ENCODE data around the gene MMEL1. TPM values are rescaled to one million over a fixed set of nuclear protein-coding genes. Genes with fewer than 3 reads are reported as not detected.

MMEL1 gene
- total RNA-seq, 2 experiments from 2014 or later = 3.7 to 4.0 TPM

DNA sequence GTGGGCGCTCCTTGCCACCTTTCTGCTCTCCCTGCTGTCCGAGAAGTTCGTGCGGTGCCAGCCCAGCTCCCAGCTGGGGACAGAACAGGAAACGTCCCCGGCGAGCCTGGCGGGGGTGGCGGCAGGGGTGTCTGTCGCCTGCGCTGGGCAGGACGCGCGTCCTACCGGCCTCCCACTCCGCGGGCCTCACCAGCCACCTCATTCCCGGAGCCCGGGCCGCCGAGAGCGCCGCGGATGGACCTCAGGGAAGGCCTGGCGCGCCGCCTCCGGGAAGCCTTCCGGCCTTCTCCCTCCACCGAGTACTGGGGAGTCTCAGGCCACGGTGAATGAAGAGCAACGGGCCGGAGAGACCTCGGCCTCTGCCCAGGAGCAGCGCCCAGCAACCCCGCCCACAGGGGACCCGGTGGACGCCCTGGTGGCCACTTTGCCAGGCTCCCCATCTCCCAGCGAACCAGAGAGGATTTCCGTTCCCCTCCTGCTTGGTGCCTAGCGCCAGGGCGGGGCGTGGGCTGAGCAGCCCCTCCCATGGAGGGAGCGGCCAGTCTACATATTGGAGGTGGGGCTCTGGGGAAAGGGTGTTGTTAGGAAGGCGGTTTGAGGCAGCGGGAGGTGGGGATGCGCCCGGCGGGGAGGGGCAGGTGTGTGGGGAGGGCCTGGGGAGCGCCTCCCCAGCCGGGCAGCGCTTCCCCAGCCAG is 86.2 kb downstream of the MMEL1 start:
- DNase-seq (peak; percentile 95), ATAC-seq (peak; percentile 59)
- CTCF ChIA-PET = interaction anchor here (0.8 to 3.8 kb wide), 14 partner anchors 10 to 352 kb away, joined by 3 to 51 read pairs (median 6); partner anchors contain the start of genes FAAP20, PANK4, PEX10 and PRXL2B
- peak overlapping the region; percentile 85 for H3K4me3 Mint-ChIP-seq
- H3K9me3 Mint-ChIP-seq (ENCODE audit: insufficient read depth) = no peaks in the 10 kb centered on the region
- H3K27me3 Mint-ChIP-seq (ENCODE audit: low read depth) = peaks cover 2% of the 10 kb centered on the region
- H3K4me1 Mint-ChIP-seq (ENCODE audit: low read depth) = peaks cover 40% of the 10 kb centered on the region
- peaks cover 2% of the 10 kb centered on the region for H3K36me3 Mint-ChIP-seq (ENCODE audit: low read depth)
- peak overlapping the region; percentile 98 for H3K27ac Mint-ChIP-seq
- POLR2A ChIA-PET = interaction anchor here (1.0 to 5.5 kb wide), 17 partner anchors 10 to 337 kb away, joined by 3 to 96 read pairs (median 12); partner anchors contain the start of genes HES5, MORN1, PANK4 and PEX10

DNA sequence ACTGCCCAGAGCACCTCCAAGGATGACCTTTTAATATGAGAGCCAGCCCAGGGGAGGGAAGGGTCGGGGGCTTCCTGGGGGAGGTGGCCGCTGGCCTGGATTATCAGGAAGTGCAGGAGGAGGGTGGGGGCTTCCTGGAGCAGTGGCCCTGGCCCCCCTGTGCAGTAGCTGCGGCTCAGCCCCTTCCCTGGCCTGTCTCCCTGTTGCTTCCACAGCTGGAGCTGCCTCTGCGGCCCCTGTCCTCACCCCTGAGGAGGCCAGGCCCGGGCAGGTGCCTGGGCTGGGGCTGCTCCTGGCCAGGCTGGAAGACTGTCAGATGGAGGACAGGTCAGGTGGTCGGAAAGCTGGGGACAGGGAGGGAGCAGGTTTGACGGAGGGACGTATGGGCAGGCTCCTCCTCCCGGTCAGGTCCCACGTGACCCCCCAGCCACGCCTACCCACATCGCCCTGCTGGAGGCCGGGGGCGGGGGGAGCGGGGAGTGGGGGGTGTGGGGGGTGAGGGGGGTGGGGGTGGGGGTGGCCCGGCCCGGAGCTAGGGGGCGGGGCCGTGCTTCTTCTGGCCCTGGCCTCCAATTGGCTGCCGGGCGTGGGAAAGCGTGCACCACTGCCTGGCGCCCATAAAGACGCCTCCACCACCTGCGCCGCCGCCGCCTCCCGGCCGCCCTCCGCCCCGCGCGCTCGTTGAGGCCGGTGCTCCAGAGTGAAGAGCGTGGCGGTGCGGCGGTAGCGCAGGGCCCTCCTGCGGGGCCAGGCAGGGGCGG is 86.9 kb downstream of the MMEL1 start:
- Mint-ChIP-seq H3K36me3 (ENCODE audit: low read depth) (peaks cover 2% of the 10 kb centered on the region), H3K27ac (peak overlapping the region; percentile 98), H3K4me1 (ENCODE audit: low read depth) (peaks cover 37% of the 10 kb centered on the region), H3K4me3 (peak overlapping the region; percentile 85), H3K27me3 (ENCODE audit: low read depth) (peaks cover 4% of the 10 kb centered on the region), H3K9me3 (ENCODE audit: insufficient read depth) (no peaks in the 10 kb centered on the region)
- DNase-seq (peak; percentile 94), ATAC-seq (peak; percentile 63)
- ChIA-PET CTCF (interaction anchor here (1.1 to 3.8 kb wide), 4 partner anchors 20 to 351 kb away, joined by 4 to 44 read pairs (median 5); partner anchors contain the start of genes FAAP20 and PANK4), POLR2A (interaction anchor here (1.1 to 5.5 kb wide), 8 partner anchors 11 to 133 kb away, joined by 4 to 96 read pairs (median 22); partner anchors contain the start of genes HES5, PANK4, PEX10 and TNFRSF14)

DNA sequence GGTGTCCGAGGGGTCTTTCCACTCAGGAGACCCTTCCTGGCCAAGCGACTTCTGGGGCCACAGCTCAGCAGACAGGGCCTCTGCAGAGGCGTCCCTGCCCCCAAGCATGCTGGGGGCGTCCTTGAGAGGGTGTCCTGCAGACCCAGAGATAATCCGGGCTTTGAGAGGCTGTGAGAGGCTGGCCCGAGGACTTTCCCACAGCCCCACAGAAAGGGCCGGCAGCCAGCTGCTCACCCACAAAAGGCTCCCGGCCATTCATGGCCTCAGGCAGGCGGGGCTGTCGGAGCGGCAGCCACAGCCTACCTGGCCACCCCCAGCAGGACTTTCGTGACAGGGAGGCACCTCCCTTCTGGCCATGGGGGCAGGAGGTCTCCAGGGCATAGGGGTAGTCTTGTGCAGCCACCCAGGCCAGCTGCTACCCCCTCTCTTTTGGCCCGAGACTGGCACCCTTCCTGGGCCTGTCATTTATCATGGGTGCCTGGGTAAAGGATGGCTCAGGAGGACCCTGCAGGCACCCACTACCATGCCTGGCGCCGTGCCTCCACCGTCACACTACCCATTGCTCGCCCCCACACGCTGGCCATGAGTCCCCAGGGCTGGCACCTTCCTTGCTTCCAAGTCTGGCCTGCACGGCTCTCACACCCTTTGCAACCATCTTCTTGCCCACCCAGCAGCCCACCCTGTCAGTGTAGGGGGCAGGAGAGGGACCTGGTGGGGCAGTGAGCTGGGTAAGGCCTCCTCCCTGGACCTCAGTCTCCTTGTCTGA is 87.8 kb downstream of the MMEL1 start:
- H3K9me3 Mint-ChIP-seq (ENCODE audit: insufficient read depth) = no peaks in the 10 kb centered on the region
- no peak overlapping the region for H3K27ac Mint-ChIP-seq
- peaks cover 2% of the 10 kb centered on the region for H3K36me3 Mint-ChIP-seq (ENCODE audit: low read depth)
- H3K4me1 Mint-ChIP-seq (ENCODE audit: low read depth) = peaks cover 34% of the 10 kb centered on the region
- POLR2A ChIA-PET = interaction anchor here (1.1 to 5.5 kb wide), 7 partner anchors 11 to 132 kb away, joined by 4 to 96 read pairs (median 30); partner anchors contain the start of genes PANK4, PEX10 and TNFRSF14
- peak overlapping the region; percentile 46 for H3K4me3 Mint-ChIP-seq
- H3K27me3 Mint-ChIP-seq (ENCODE audit: low read depth) = peaks cover 4% of the 10 kb centered on the region
- DNase-seq (no peak), ATAC-seq (no peak)
- CTCF ChIA-PET = interaction anchor here (1.1 to 3.8 kb wide), 5 partner anchors 19 to 350 kb away, joined by 4 to 44 read pairs (median 5); partner anchors contain the start of genes FAAP20 and PANK4

DNA sequence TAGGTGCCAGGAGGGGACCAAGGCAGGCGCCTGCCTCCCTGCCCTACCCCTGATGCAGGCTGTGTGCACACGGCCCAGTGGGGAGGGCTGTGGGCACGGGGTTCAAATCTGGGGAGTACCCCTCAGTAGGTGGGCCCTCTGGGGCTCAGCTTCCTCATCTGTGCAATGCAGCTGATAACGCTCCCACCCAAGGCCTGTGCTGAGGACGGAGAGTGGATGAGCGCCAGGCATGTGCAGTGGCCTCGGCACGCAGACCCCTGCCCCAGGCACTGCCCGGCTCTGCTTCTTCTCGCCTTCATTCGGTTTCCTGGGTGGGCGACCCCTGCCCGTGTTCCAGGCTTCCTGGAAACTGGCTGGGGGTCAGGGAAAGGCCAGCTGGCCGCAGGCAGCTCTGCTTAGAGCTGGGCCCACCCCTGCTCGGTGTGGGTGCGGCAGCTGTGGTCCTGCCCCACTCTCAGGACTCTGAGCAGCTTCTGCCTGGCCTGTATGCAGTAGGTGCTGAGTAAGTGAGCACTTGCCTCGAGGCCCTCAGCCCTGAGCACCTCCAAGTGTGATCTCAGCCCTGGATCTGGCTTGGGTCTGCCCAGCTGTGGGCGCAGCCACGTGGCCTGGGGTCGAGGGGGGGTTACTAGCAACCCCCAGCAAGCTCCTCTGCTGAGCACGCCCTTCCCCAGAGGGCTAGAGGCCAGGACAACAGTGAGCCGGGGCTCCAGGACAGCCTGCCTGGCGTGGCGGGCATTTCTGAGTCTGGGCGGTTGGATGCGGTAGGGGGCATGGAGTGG is 88.5 kb downstream of the MMEL1 start:
- Mint-ChIP-seq H3K36me3 (ENCODE audit: low read depth) (no peaks in the 10 kb centered on the region), H3K27me3 (ENCODE audit: low read depth) (peaks cover 4% of the 10 kb centered on the region), H3K27ac (no peak overlapping the region), H3K9me3 (ENCODE audit: insufficient read depth) (no peaks in the 10 kb centered on the region), H3K4me1 (ENCODE audit: low read depth) (peaks cover 30% of the 10 kb centered on the region), H3K4me3 (no peak overlapping the region)
- POLR2A ChIA-PET = interaction anchor here (5.5 kb wide), 1 partner anchor 19 kb away, joined by 96 read pairs; the partner anchor contains the start of gene PANK4
- no peak for ATAC-seq
- CTCF ChIA-PET = interaction anchor here (1.2 kb wide), 1 partner anchor 129 kb away, joined by 5 read pairs; no protein-coding TSS in a partner anchor
- no peak for DNase-seq

DNA sequence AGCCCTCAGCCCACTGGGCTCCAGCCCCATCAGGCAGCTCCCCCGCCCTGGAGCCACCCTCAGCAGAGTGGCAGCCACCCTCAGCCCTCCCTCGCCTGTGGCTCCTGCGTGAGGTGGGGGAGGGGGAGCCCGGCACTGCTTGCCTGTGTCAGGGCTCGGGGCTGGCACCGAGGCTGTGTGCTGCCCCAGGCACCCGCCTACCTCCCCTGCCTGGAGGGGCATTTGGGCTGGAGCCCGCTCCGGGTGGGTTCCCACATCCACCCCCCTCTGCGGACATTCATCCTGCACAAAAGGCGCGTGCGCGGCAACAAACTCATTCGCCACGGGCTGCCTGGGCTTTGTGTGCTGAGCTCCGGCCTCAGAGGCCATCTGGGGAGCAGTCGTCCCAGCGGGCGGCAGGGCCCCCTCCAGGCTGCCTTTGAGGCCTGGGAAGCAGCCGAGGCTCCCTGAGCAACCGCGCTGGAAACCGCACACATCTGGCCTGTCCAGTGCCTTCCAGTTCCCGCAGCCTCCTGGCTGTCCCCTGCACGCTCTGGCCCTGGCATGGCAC is 89.2 kb downstream of the MMEL1 start:
- Mint-ChIP-seq H3K27ac (no peak overlapping the region), H3K9me3 (ENCODE audit: insufficient read depth) (no peaks in the 10 kb centered on the region), H3K27me3 (ENCODE audit: low read depth) (peaks cover 4% of the 10 kb centered on the region), H3K36me3 (ENCODE audit: low read depth) (no peaks in the 10 kb centered on the region), H3K4me3 (no peak overlapping the region), H3K4me1 (ENCODE audit: low read depth) (peaks cover 23% of the 10 kb centered on the region)
- ChIA-PET POLR2A (interaction anchor here (5.5 kb wide), 1 partner anchor 18 kb away, joined by 96 read pairs; the partner anchor contains the start of gene PANK4), CTCF (interaction anchor here (1.2 kb wide), 1 partner anchor 128 kb away, joined by 5 read pairs; no protein-coding TSS in a partner anchor)
- DNase-seq = peak; percentile 55
- ATAC-seq = no peak

DNA sequence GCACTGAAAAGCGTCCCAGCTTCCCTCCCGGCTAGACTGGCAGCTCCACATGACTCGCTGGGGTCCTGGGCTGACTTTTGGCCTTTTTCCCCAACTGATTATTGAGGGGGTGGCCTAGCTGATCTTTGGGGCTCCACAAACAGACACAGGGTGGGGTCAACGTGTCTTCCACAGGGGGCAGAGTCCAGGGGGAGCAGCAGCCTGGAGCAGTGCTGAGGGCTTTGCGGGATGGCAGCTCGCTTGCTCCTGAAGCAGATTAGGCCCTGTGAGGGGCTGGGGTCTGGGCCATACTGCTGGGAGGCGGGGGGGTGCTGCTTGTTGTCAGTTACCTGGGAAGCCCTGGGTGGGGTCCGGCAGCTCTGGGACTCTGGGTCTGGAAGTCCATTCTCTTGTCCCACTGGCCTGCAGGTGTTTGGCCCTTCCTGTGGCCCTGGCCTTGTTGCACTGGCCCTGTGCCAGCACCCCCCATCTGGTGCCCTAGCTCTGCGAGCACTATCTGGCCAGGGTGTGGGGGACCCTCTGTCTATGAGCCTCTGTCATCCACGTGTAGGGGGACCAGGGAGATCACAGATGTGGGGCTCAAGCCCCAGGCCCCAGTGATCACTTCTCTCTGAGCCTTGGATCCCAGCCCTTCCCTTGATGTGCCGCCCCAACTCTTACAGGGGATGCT is 90.4 kb downstream of the MMEL1 start:
- ChIA-PET CTCF (no interaction called here), POLR2A (interaction anchor here (1.5 kb wide), 1 partner anchor 43 kb away, joined by 4 read pairs; no protein-coding TSS in a partner anchor)
- Mint-ChIP-seq H3K27me3 (ENCODE audit: low read depth) (peaks cover 4% of the 10 kb centered on the region), H3K9me3 (ENCODE audit: insufficient read depth) (no peaks in the 10 kb centered on the region), H3K36me3 (ENCODE audit: low read depth) (no peaks in the 10 kb centered on the region), H3K27ac (no peak overlapping the region), H3K4me3 (no peak overlapping the region), H3K4me1 (ENCODE audit: low read depth) (peaks cover 14% of the 10 kb centered on the region)
- ATAC-seq (no peak), DNase-seq (no peak)

DNA sequence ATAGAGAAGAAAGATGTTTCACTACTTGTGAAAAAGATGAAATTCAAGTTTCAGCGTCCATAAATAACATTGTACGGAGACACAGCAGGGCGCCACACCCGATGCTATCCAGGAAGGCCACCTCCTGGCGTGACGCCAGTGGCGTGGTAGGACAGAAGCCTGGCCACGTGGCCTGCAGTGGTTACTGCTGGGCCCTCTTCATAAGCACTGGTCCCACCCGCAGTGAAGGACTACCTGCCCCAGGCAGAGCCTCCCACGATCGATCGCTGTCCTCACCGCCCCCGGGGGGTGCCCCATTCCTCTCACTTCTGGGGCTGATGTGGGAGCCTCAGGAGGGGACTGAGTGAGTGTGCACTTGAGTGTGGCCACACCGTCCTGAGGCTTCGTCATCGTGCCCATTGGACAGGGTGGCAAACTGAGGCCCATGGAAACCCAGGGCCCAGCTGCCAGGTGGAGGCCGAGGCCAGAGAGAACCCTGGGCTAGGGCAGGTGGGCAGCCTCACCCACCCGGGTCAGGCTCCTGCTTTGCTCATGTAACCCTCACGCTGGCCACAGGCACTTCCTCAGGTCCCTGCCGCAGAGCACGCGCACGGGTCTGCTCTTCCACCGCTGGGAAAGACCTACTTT is 91.1 kb downstream of the MMEL1 start:
- no peaks in the 10 kb centered on the region for H3K9me3 Mint-ChIP-seq (ENCODE audit: insufficient read depth)
- no peak overlapping the region for H3K4me3 Mint-ChIP-seq
- no peak overlapping the region for H3K27ac Mint-ChIP-seq
- ChIA-PET CTCF (no interaction called here), POLR2A (interaction anchor here (1.5 kb wide), 1 partner anchor 43 kb away, joined by 4 read pairs; no protein-coding TSS in a partner anchor)
- peaks cover 14% of the 10 kb centered on the region for H3K4me1 Mint-ChIP-seq (ENCODE audit: low read depth)
- no peak for DNase-seq
- H3K36me3 Mint-ChIP-seq (ENCODE audit: low read depth) = no peaks in the 10 kb centered on the region
- H3K27me3 Mint-ChIP-seq (ENCODE audit: low read depth) = peaks cover 8% of the 10 kb centered on the region
- ATAC-seq = no peak

DNA sequence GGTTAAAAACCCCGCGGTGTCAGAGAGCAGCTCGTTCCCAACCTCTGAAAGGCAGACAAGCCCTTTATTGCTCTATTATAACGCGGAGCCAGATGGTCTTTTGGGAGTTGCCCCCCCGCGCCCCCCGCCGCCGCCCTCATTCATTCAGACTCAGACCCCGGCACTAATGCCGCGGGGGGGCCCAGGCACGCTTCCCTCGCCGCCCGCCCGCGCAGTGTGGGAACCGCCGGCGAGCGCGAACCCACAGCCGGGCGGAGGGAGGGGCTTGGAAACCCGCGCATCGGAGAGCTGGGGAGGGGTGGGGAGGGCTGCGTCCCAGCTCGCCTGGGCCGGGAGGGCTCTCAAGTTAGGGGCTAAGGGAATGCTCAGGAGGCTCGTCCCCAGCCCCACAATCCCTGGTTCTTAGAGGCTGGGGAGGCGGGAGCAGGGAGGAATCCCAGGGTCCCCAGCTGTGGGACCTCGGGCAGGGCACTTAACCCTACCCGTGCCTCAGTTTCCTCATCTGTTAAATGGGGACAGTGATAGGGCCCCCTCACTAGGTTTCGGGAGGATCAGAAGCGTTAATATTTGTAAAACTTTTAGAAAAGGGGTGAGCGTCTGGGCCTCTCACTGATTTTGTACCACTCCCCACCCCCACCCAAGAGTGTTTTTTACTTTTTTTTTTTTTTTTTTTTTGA is 91.9 kb downstream of the MMEL1 start:
- DNase-seq (no peak), ATAC-seq (no peak)
- Mint-ChIP-seq H3K9me3 (ENCODE audit: insufficient read depth) (no peaks in the 10 kb centered on the region), H3K27ac (no peak overlapping the region), H3K4me1 (ENCODE audit: low read depth) (peaks cover 14% of the 10 kb centered on the region), H3K27me3 (ENCODE audit: low read depth) (peaks cover 8% of the 10 kb centered on the region), H3K36me3 (ENCODE audit: low read depth) (no peaks in the 10 kb centered on the region), H3K4me3 (no peak overlapping the region)
- ChIA-PET CTCF (no interaction called here), POLR2A (interaction anchor here (1.1 kb wide), 1 partner anchor 16 kb away, joined by 4 read pairs; no protein-coding TSS in a partner anchor)

Measured in activated CD8-positive, alpha-beta T cell treated with anti-CD3 and anti-CD28 coated beads, Interleukin-2, amount 10 ng/mL, durations not matched to agents 7 days and 5 days (primary cell).